ENCODE measurements around the gene ZIC4.

Gene ZIC4

DNA sequence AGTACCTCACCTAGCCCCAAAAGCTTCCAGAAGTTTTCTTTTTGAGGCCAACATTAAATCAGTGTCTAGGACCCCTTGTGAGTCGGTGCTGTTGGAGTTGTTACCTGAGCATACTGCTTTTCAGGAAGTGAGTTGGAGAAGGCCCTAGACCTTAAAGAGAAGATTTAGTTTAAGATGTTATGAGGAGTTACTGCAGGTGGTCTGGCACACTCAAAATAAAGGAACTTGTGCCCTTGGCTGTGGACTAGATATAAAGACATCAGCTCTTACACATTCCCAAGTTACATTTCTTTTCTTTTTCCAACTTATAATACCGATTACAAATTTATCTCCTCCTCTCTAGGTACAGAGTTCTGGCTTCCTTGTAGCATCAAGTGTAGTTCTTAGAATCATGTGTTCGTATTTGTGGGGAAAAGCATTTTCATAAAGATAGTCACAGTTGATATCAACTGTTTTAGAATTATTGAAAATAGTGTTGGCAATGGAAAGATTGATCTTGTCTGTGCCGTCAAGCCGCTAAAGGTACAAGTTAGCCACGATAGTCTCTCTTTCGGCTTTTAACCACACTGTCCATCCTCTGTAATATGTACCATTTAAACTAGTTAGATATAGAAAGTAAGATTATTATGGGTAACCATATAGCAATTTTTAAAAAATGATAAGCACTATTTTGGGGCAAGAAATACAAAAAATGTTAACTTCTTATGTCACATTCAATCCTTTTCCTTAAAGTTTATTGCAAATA, 11.4 kb upstream of the ZIC4 start:
- no peak for DNase-seq

- DNase-seq = no peak
These were observed 10.6 kb upstream of the ZIC4 start for GRCh38 chr3:147416931-147417330.

- DNase-seq = no peak
These were observed 9.5 kb upstream of the ZIC4 start for GRCh38 chr3:147415874-147416273.

DNA sequence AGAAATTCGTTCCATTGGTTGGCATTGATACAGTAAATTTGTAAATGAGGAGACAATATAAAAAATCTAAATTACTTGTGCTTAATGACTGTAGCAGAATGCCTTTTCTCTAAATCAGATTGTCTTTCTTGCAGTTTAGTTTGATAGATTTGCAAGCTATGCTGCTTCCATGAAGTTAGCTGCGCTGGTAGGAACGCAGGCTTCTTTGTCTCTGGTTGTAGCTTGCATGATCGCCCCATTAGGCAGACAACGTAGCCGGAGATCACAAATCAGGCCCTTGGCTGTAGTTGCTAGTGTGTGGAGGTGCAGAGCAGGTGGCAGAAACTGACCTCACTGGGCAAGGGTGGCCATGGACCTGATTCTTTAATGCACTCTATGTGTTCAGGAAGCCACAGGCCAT, 8.9 kb upstream of the ZIC4 start:
- no peak for DNase-seq

DNA sequence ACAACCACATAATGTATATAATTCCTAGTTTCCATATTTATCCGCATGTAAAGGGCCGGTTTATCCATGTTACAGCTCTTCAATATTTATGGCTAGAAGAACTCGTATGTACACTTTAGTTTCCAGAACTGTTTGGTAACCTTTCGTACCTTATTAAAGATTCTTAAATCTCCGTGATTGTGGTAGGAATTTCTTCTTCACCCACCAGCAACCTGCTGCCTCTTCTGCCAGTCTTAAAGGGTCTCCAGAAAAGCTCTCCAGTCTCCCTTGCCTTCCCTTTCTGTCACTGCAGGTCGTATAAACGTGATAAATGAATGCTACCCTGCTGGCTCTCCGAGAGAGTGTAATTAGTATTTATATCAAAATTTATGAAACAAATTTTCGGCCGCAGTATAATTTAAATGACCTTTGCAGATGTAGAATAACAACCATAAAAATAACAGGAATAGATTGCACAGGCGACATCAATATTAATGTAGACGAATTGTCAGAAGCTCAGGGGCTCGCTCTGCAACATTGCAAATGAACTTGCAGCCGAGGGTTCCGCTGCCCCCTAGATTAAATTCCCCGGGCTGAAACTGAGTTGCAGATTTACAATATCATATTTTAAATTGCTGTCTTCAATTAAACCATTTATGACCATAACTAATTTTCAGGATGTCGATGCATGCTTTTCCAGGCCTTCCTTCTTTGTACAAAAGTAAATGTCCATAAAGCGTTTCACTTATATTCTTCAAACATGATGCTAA, 8.2 kb upstream of the ZIC4 start:
- no peak for DNase-seq

GRCh38 chr3:147413686-147414389, 7.5 kb upstream of the ZIC4 start:
- no peak for DNase-seq

GRCh38 chr3:147412917-147413685, 6.8 kb upstream of the ZIC4 start:
- DNase-seq = no peak

GRCh38 chr3:147412261-147412916, 6.0 kb upstream of the ZIC4 start:
- no peak for DNase-seq

DNA sequence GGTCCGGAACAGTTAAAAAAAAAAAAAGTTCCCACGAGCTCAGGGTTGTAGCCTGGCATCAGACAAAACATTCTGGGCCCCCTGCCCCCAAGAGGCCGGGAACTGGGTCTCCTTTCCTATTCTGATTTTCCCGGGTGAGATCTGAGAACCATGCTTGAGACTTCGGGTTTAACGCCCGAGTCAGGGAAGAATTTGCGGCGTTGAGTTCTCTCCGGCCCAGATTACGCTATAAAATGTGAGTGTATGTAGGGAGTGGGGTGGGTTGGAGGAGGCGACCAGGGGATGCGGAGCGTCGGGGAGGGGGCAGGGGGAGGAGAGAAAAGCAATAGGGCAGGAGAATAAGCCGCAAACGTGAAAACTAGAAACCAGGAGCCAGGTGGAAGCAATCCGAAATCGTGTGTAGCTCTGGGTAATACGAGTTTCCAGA, 5.5 kb upstream of the ZIC4 start:
- no peak for DNase-seq

DNA sequence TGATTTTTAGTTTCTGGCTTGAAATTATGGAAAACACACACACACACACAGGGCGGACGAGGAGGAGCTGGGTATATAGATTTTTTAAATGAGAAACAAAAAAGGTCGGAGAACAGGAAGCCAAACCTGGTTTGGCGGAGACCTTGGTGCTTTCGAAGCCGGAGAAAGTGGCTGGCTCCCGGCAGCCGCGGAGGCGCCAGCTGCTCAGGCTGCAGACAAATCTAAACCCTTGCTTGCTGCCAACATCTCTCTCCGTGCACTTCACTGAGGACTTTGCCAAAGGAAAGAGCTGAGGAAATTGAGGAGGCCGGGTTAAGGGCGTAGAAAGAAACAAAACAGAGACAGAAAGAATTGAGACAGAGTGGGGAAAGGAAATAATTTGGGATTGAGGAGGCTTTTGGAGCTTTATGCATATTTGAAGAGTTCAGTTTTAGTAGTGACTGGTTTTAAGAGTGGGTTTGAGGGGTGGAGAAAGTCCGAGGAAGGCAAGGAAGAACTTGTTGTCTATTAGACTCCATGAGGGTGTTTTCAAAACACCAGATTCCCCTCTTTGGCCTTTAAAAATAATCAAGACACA, 5.0 kb upstream of the ZIC4 start:
- peak; percentile 23 for DNase-seq

DNA sequence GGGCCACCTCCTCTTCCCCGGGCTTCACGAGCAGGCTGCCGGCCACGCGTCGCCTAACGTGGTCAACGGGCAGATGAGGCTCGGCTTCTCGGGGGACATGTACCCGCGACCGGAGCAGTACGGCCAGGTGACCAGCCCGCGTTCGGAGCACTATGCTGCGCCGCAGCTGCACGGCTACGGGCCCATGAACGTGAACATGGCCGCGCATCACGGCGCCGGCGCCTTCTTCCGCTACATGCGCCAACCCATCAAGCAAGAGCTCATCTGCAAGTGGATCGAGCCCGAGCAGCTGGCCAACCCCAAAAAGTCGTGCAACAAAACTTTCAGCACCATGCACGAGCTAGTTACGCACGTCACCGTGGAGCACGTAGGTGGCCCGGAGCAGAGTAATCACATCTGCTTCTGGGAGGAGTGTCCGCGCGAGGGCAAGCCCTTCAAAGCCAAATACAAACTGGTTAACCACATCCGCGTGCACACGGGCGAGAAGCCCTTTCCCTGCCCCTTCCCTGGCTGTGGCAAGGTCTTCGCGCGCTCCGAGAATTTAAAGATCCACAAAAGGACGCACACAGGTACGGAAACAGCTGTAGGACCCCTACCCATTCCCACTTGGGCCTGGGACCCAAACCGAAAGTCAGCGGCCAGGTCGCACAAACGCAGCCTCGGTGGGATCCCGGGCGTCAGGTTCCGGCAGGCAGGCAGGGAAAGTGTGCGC, 4.3 kb upstream of the ZIC4 start:
- peak; percentile 78 for DNase-seq

DNA sequence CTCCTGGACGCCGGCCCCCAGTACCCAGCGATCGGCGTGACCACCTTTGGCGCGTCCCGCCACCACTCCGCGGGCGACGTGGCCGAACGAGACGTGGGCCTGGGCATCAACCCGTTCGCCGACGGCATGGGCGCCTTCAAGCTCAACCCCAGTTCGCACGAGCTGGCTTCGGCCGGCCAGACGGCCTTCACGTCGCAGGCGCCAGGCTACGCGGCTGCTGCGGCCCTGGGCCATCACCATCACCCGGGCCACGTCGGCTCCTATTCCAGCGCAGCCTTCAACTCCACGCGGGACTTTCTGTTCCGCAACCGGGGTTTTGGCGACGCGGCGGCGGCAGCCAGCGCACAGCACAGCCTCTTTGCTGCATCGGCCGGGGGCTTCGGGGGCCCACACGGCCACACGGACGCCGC, 3.8 kb upstream of the ZIC4 start:
- DNase-seq = peak; percentile 47

DNA sequence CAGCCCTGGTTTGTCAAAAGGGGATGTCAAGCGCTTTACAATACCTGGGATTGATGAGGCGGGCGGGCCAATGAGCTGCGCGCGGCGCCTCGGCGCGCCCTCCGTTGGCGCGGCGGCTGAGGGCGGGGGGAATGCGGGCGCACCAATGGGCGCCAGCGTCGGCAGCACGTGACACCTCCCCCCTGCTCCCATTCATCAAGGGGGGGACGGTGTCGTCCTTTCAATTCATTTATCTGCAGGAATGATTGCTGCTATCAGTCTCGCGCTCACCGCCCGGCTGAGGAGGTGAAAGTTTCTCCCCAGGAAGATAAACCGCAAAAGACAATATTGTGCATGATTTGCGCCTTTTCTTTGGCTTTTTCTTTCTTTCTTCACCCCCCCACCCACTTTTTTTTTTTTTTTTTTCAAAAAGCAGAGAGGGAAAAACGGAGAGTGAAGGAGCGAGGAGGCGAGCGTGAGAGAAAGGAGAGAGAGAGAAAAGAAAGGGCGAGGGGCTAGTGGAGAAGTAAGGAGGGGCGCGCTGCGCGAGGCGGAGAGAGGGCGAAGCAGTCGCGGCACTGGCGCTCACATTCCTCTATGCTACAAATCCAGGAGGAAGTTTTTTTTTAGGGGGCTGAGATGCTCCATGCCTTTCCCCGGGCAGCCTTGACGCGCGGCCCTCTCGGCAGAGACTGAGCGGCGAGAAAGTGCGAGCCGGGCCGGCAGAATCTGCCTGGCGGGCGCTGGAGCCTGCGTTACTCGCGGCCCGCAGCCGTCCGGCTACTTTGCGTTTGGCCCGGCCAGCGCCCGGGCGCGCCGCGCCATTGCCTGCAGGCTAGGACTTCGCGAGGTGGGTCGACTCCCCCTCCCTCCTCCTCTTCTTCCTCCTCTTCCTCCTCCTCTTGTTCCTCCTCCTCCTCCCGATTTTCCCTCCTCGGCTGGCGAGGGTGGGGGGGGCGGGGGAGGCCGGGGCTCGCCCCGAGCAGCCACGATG, 3.1 kb upstream of the ZIC4 start, which contains the start of gene ZIC1:
Gene ZIC1 (plus strand): TSS at position 223 of the 973 bp plus-strand sequence. CDS start 748 bp downstream, at position 971.
- DNase-seq = peak; percentile 89

DNA sequence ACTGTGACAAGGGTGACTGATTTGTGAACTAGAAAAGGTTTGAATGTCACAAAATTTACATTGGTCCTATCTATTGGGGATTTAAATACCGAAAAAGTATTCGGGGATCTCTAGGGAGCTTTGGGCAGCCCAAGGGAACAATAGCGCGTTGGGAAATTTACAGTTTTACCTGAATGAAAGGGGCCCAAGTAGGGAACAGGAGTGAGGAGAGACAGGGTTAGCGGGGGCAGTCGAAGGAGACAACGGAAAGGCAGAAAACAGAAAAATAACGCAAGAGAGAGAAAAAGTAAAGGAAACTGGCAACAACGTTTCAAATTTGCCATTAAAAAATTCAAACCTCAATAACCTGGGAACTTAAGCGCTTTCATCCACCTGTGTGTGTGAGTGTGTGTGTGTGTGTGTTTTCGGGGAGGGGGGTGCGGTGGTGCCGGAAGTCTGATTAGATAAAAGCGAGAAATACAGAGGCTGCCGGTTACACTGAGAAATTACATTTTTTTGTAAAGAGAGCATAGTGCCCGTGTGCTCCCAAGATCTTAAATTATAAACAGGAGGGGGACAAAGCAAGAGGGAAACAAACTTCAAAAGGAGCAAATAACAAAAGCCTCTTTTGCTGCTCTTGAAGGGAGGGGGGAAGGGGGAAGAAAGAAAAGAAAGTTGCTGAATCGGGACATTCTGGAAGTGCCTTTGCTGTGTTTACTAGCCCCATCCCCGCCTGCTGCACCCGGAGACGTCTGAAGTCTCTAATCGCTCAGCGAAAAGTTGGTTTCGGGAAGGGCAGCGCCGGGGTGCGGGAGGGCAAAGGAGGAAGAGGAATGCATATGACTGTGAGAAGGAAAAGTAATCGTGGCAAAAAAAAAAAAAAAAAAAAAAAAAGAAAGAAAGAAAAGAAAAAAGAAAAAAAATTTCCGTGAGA, 2.1 kb upstream of the ZIC4 start:
- DNase-seq = no peak

DNA sequence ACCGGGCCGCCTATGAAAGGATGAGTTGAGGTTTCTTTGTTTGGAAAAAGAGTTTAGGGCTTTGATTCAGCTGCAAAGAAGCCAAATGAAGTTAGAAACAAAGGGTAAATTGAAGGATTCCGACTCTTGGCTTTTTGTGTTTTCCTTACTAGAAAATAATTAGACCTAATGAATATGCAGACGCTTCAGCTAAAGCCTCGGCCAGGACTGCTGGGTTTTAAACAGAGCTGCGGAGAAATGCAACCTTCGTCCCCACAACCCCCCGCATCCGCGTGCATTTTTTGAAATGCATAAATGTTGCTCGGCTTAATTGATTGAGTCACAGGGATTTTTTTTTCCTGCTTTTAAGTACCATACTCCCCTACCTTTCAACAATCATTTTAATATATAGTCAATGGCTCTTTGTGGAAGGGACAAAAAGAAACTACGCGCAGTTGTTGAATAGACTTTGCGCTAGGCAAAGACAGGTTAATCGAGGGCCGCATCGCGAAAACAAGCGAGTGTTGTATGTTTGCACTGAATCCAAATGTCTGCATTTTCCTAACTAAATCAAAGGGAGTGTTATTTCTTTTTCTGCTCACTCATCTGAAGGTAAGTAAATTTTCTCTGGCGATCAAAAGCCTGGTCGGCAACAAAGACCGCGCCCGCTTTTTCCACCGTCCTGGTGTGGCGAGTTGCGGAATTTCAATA, 1.3 kb upstream of the ZIC4 start:
- no peak for DNase-seq

- no peak for DNase-seq
These were observed 763 bp upstream of the ZIC4 start for GRCh38 chr3:147407114-147407497.

DNA sequence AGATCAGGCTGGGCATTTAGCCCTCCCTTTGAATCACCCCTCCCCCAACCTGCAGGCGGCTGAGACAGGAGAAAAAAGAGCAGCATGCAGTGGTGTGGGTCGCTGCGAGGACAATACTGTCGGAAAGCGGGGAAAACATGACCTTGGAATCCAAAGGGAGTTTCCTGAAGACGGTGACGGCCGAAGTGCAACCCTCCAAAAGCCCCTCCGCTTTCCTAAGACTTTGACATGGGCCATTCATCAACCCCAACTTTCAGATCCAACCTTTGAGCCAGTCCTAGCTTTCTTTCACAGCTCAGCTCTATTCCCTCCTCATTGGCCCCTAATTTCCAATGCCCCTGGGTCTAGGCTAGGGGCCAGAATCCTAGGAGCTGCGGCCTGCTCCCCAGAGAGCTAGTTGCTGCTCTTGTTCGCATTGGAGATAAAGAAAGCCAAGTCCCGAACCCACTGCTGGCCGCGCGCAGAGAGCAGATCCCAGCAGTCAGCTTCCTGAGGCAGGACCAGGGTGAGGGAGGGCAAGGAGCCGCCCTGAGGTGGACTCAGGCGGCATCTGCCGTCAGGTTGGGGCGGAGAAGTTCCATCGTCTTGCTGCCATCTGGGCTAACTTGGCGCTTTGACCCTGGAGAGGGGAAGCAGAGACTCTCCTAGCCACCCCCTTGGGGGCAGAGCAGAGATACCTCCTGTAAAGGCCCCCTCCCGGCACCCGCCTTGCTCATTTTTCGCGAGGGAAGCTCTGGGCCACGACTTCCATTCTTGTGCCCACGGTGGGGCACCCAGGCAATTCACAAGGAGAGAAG, 914 bp downstream of the ZIC4 start:
- DNase-seq = no peak

All from EL (cell line).